Measurements from ENCODE around the gene CREBBP.

GRCh38 chr16:3712861-3713372, 167.6 kb downstream of the CREBBP start:
- TF ChIP-seq REST (IDR thresholded peaks at IDR 0.05; ENCODE audit: unreplicated experiment), result no peak
- no peak for TF ChIP-seq CTCF (conservative IDR thresholded peaks at IDR 0.05; ENCODE audit: low read depth in 2 of 2)
- TF ChIP-seq ZNF114 (CRISPR knock-in tag; IDR thresholded peaks at IDR 0.05), result no peak
- no peak for TF ChIP-seq JUNB (IDR thresholded peaks at IDR 0.05; ENCODE audit: unreplicated experiment)
- TF ChIP-seq POLR2AphosphoS5 (IDR thresholded peaks at IDR 0.05; ENCODE audit: low read depth), result no peak
- TF ChIP-seq EZH2 (IDR thresholded peaks at IDR 0.05; ENCODE audit: low read depth, unreplicated experiment), result no peak
- TF ChIP-seq EZH2phosphoT487 (IDR thresholded peaks at IDR 0.05; ENCODE audit: unreplicated experiment), result no peak
- TF ChIP-seq STAT1 (IDR thresholded peaks at IDR 0.05; ENCODE audit: unreplicated experiment), result no peak
- no peak for TF ChIP-seq CREB1 (CRISPR knock-in tag; IDR thresholded peaks at IDR 0.05; ENCODE audit: low read depth)
- TF ChIP-seq ZNF462 (CRISPR knock-in tag; IDR thresholded peaks at IDR 0.05), result no peak
